Neural progenitor cell (in vitro differentiated cells): Measurements from ENCODE around the gene TOB1. TPM values are rescaled to one million over a fixed set of nuclear protein-coding genes. Genes with fewer than 3 reads are reported as not detected.

Experiments used
- DNase-seq: peaks from one replicate; pipeline ENCODE4 v3.0.0-alpha.2; 2016; ENCODE audit warnings: low spot score
- H2AFZ ChIP-seq: fragments of 200-600 bp; sonication (generic); replicated peaks from 2 replicates; pipeline ENCODE4 v1.6.1; 2016; ENCODE audit warnings: antibody characterized with exemption
- H3F3A ChIP-seq: fragments of 200-600 bp; sonication (generic); 2 replicates; pipeline ENCODE4 v1.6.1; 2016; ENCODE audit warnings: antibody characterized with exemption, low read depth
- H3K27ac ChIP-seq: fragments of 200-600 bp; sonication (generic); 2 replicates; pipeline ENCODE4 v1.5.1; 2016; ENCODE audit warnings: mild to moderate bottlenecking
- H3K27me3 ChIP-seq: fragments of 200-600 bp; sonication (generic); 2 replicates; pipeline ENCODE4 v1.6.1; 2016; ENCODE audit warnings: mild to moderate bottlenecking, moderate library complexity
- H3K36me3 ChIP-seq: fragments of 200-600 bp; sonication (generic); 2 replicates; pipeline ENCODE4 v1.5.1; 2016
- H3K4me1 ChIP-seq: fragments of 200-600 bp; sonication (generic); 2 replicates; pipeline ENCODE4 v1.6.1; 2016; ENCODE audit warnings: mixed run types
- H3K4me2 ChIP-seq: fragments of 200-600 bp; sonication (generic); 2 replicates; pipeline ENCODE4 v1.6.1; 2016
- H3K4me3 ChIP-seq: fragments of 200-600 bp; sonication (generic); 2 replicates; pipeline ENCODE4 v1.5.1; 2016
- H3K79me2 ChIP-seq: fragments of 200-600 bp; sonication (generic); 2 replicates; pipeline ENCODE4 v1.6.1; 2016; ENCODE audit warnings: low read depth
- H3K9ac ChIP-seq: fragments of 200-600 bp; sonication (generic); 2 replicates; pipeline ENCODE4 v1.6.1; 2016
- H3K9me3 ChIP-seq: fragments of 200-600 bp; sonication (generic); 2 replicates; pipeline ENCODE4 v1.5.1; 2016; ENCODE audit warnings: low read depth
- H4K20me1 ChIP-seq: fragments of 200-600 bp; sonication (generic); 2 replicates; pipeline ENCODE4 v1.6.1; 2016; ENCODE audit warnings: low read depth
- H3K27ac Mint-ChIP-seq: 3 replicates; pipeline ENCODE4 v1.8.0; 2021; ENCODE audit warnings: mixed read lengths
- H3K27me3 Mint-ChIP-seq: 2 replicates; pipeline ENCODE4 v1.8.0; 2022; ENCODE audit warnings: low read depth, mild to moderate bottlenecking, inconsistent platforms, moderate library complexity, mixed read lengths; ENCODE audit not compliant: insufficient read depth
- H3K36me3 Mint-ChIP-seq: 3 replicates; pipeline ENCODE4 v1.8.0; 2021; ENCODE audit warnings: mixed read lengths
- H3K4me1 Mint-ChIP-seq: 3 replicates; pipeline ENCODE4 v1.8.0; 2021; ENCODE audit warnings: mixed read lengths
- H3K4me3 Mint-ChIP-seq: 3 replicates; pipeline ENCODE4 v1.8.0; 2021; ENCODE audit warnings: mild to moderate bottlenecking, moderate library complexity, mixed read lengths
- H3K9me3 Mint-ChIP-seq: 3 replicates; pipeline ENCODE4 v1.8.0; 2020; ENCODE audit warnings: mixed read lengths
- CTCF ChIP-seq: fragments of 200-600 bp; sonication (generic); IDR thresholded peaks from 2 replicates; pipeline ENCODE4 v1.5.1; 2017; ENCODE audit warnings: antibody characterized with exemption, mild to moderate bottlenecking
- EZH2 ChIP-seq: fragments of 200-600 bp; sonication (generic); IDR thresholded peaks from 2 replicates; pipeline ENCODE4 v1.6.1; 2017; ENCODE audit warnings: antibody characterized with exemption, mild to moderate bottlenecking, moderate library complexity
- EZH2phosphoT487 ChIP-seq: fragments of 200-600 bp; sonication (generic); IDR thresholded peaks from 2 replicates; pipeline ENCODE4 v1.6.1; 2017; ENCODE audit warnings: antibody characterized with exemption
- total RNA-seq: library from RNA; depleted of rRNA; stranded (reverse); fragments of >200 nt; gene quantifications from 2 replicates; pipeline ENCODE4 v1.2.3, GENCODE V29; 2015; ENCODE audit warnings: low replicate concordance

Gene TOB1
- total RNA-seq, 1 donor from 2014 or later = 18.2 TPM

GRCh38 chr17:50868140-50868438 lies 1.9 kb upstream of the TOB1 start:
- Histone ChIP-seq H3K4me2 (peak overlapping the region; percentile 79), H3K27ac (peak overlapping the region; percentile 89), H3K4me3 (peak overlapping the region; percentile 94), H3K79me2 (peaks cover 45% of the 10 kb centered on the region), H4K20me1 (peaks cover 23% of the 10 kb centered on the region), H3K9ac (peak overlapping the region; percentile 34), H3K27me3 (no peaks in the 10 kb centered on the region), H2AFZ (peak overlapping the region; percentile 71), H3K9me3 (no peaks in the 10 kb centered on the region), H3K36me3 (no peaks in the 10 kb centered on the region), H3K4me1 (peaks cover 23% of the 10 kb centered on the region), H3F3A (peaks cover 53% of the 10 kb centered on the region)
- Mint-ChIP-seq H3K27ac (peak overlapping the region; percentile 99), H3K4me3 (peak overlapping the region; percentile 95), H3K9me3 (peaks cover 3% of the 10 kb centered on the region), H3K36me3 (peaks cover 6% of the 10 kb centered on the region), H3K27me3 (peaks cover 6% of the 10 kb centered on the region), H3K4me1 (peaks cover 35% of the 10 kb centered on the region)
- no peak for DNase-seq
- TF ChIP-seq CTCF (no peak), EZH2phosphoT487 (no peak), EZH2 (no peak)

GRCh38 chr17:50867363-50868139 lies 1.4 kb upstream of the TOB1 start:
- peak overlapping the region; percentile 99 for H3K27ac Mint-ChIP-seq
- H3K9me3 Mint-ChIP-seq = peaks cover 3% of the 10 kb centered on the region
- peak overlapping the region; percentile 89 for H3K27ac ChIP-seq
- peak; percentile 97 for DNase-seq
- peaks cover 59% of the 10 kb centered on the region for H3F3A ChIP-seq
- H3K27me3 Mint-ChIP-seq = peaks cover 6% of the 10 kb centered on the region
- H3K36me3 ChIP-seq = peaks cover 4% of the 10 kb centered on the region
- peak overlapping the region; percentile 94 for H3K4me3 ChIP-seq
- H2AFZ ChIP-seq = peak overlapping the region; percentile 71
- peaks cover 10% of the 10 kb centered on the region for H3K36me3 Mint-ChIP-seq
- peak overlapping the region; percentile 95 for H3K4me3 Mint-ChIP-seq
- peak overlapping the region; percentile 79 for H3K4me2 ChIP-seq
- peaks cover 39% of the 10 kb centered on the region for H3K4me1 Mint-ChIP-seq
- H4K20me1 ChIP-seq = peaks cover 29% of the 10 kb centered on the region
- no peaks in the 10 kb centered on the region for H3K9me3 ChIP-seq
- no peak for TF ChIP-seq CTCF
- TF ChIP-seq EZH2phosphoT487 = no peak
- H3K9ac ChIP-seq = peak overlapping the region; percentile 34
- peaks cover 50% of the 10 kb centered on the region for H3K79me2 ChIP-seq
- no peaks in the 10 kb centered on the region for H3K27me3 ChIP-seq
- H3K4me1 ChIP-seq = peaks cover 25% of the 10 kb centered on the region

GRCh38 chr17:50866950-50867362 lies 802 bp upstream of the TOB1 start:
- Histone ChIP-seq H2AFZ (no peak overlapping the region), H3K4me1 (peaks cover 29% of the 10 kb centered on the region), H3K36me3 (peaks cover 10% of the 10 kb centered on the region), H4K20me1 (peaks cover 34% of the 10 kb centered on the region), H3K9me3 (no peaks in the 10 kb centered on the region), H3K27me3 (no peaks in the 10 kb centered on the region), H3K79me2 (peaks cover 56% of the 10 kb centered on the region), H3K9ac (peak overlapping the region; percentile 9), H3K4me2 (peak overlapping the region; percentile 79), H3K27ac (peak overlapping the region; percentile 89), H3K4me3 (peak overlapping the region; percentile 94), H3F3A (peaks cover 63% of the 10 kb centered on the region)
- Mint-ChIP-seq H3K27ac (peak overlapping the region; percentile 99), H3K4me3 (peak overlapping the region; percentile 95), H3K9me3 (peaks cover 3% of the 10 kb centered on the region), H3K27me3 (peaks cover 6% of the 10 kb centered on the region), H3K4me1 (peaks cover 39% of the 10 kb centered on the region), H3K36me3 (peaks cover 10% of the 10 kb centered on the region)
- no peak for TF ChIP-seq CTCF
- no peak for TF ChIP-seq EZH2
- peak; percentile 86 for DNase-seq
